Measurements from ENCODE around the gene KCNH6. TPM values are rescaled to one million over a fixed set of nuclear protein-coding genes. Genes with fewer than 3 reads are reported as not detected.

KCNH6 gene
- total RNA-seq, 1 experiment from 2014 or later: not detected

GRCh38 chr17:63587770-63588169 is 64.6 kb downstream of the KCNH6 start:
- intact Hi-C loops (cut with micrococcal nuclease; ENCODE audit: unreplicated experiment): no loop called here

GRCh38 chr17:63588797-63589196 is 65.6 kb downstream of the KCNH6 start:
- Histone ChIP-seq H3K9me3 (ENCODE audit: low read depth, low read length, poor library complexity, severe bottlenecking) (no peaks in the 10 kb centered on the region), H3K27me3 (replicated peaks; ENCODE audit: insufficient read depth, low read depth, low read length, poor library complexity) (no peaks in the 10 kb centered on the region), H3K4me1 (ENCODE audit: insufficient read depth, low read length, poor library complexity, severe bottlenecking) (no peaks in the 10 kb centered on the region), H3K27ac (ENCODE audit: low read depth, low read length, poor library complexity, severe bottlenecking) (no peak overlapping the region), H3K36me3 (ENCODE audit: insufficient read depth, low read length, poor library complexity, severe bottlenecking) (peaks cover 55% of the 10 kb centered on the region), H3K4me3 (ENCODE audit: low read depth, low read length, poor library complexity, severe bottlenecking) (no peak overlapping the region)
- CTCF ChIA-PET: no interaction called here
- POLR2A ChIA-PET (ENCODE audit: low non-redundant PET): no interaction called here
- intact Hi-C loops (cut with micrococcal nuclease; ENCODE audit: unreplicated experiment): no loop called here
- BruUV-seq (replicated peaks): no TSS peak
- TF ChIP-seq EZH2 (IDR thresholded peaks at IDR 0.05; ENCODE audit: borderline replicate concordance, low read depth, low read length, poor library complexity, severe bottlenecking) (no peak), CTCF (conservative IDR thresholded peaks at IDR 0.05; ENCODE audit: low read depth, low read length) (no peak)
- no peak for DNase-seq (ENCODE audit: low spot score)

More at GRCh38 chr17:63587770-63588169, 64.6 kb downstream of the KCNH6 start:
- Histone ChIP-seq H3K4me1 (ENCODE audit: insufficient read depth, low read length, poor library complexity, severe bottlenecking) (no peaks in the 10 kb centered on the region), H3K36me3 (ENCODE audit: insufficient read depth, low read length, poor library complexity, severe bottlenecking) (peaks cover 64% of the 10 kb centered on the region), H3K27me3 (replicated peaks; ENCODE audit: insufficient read depth, low read depth, low read length, poor library complexity) (no peaks in the 10 kb centered on the region), H3K27ac (ENCODE audit: low read depth, low read length, poor library complexity, severe bottlenecking) (no peak overlapping the region), H3K9me3 (ENCODE audit: low read depth, low read length, poor library complexity, severe bottlenecking) (no peaks in the 10 kb centered on the region), H3K4me3 (ENCODE audit: low read depth, low read length, poor library complexity, severe bottlenecking) (no peak overlapping the region)
- no TSS peak for BruUV-seq (replicated peaks)
- TF ChIP-seq EZH2 (IDR thresholded peaks at IDR 0.05; ENCODE audit: borderline replicate concordance, low read depth, low read length, poor library complexity, severe bottlenecking): no peak
- TF ChIP-seq CTCF (conservative IDR thresholded peaks at IDR 0.05; ENCODE audit: low read depth, low read length): no peak
- ChIA-PET POLR2A (ENCODE audit: low non-redundant PET) (no interaction called here), CTCF (no interaction called here)
- DNase-seq (ENCODE audit: low spot score): no peak

- Histone ChIP-seq H3K27ac (ENCODE audit: low read depth, low read length, poor library complexity, severe bottlenecking) (no peak overlapping the region), H3K4me3 (ENCODE audit: low read depth, low read length, poor library complexity, severe bottlenecking) (no peak overlapping the region), H3K9me3 (ENCODE audit: low read depth, low read length, poor library complexity, severe bottlenecking) (no peaks in the 10 kb centered on the region), H3K36me3 (ENCODE audit: insufficient read depth, low read length, poor library complexity, severe bottlenecking) (peaks cover 49% of the 10 kb centered on the region), H3K4me1 (ENCODE audit: insufficient read depth, low read length, poor library complexity, severe bottlenecking) (no peaks in the 10 kb centered on the region), H3K27me3 (replicated peaks; ENCODE audit: insufficient read depth, low read depth, low read length, poor library complexity) (no peaks in the 10 kb centered on the region)
- intact Hi-C loops (cut with micrococcal nuclease; ENCODE audit: unreplicated experiment): no loop called here
- ChIA-PET CTCF (no interaction called here), POLR2A (ENCODE audit: low non-redundant PET) (no interaction called here)
- TF ChIP-seq EZH2 (IDR thresholded peaks at IDR 0.05; ENCODE audit: borderline replicate concordance, low read depth, low read length, poor library complexity, severe bottlenecking) (no peak), CTCF (conservative IDR thresholded peaks at IDR 0.05; ENCODE audit: low read depth, low read length) (no peak)
- DNase-seq (ENCODE audit: low spot score): no peak
- BruUV-seq (replicated peaks): no TSS peak
Measured at GRCh38 chr17:63589646-63590045, 66.5 kb downstream of the KCNH6 start.

Data from A673 (cell line).